BLaER1 treated with 17β-estradiol and CSF1 and Interleukin-3, amounts not matched to agents 10 nM and 100 nM (cell line): ENCODE measurements around the gene TRIM8.
"Not testable (repeated sequence)": the region's sequence is repeated elsewhere in the genome, so short reads cannot be mapped to it uniquely, and the experiment has no call there.

Experiments
- H3K27ac ChIP-seq, 11 experiments: shearing (Covaris generic); formaldehyde crosslinking; 2 replicates each; pipeline ENCODE4 v1.8.1; 2022
- H3K27me3 ChIP-seq, 11 experiments: shearing (Covaris generic); formaldehyde crosslinking; 2 replicates each; pipeline ENCODE4 v1.8.1; 2022
- H3K36me3 ChIP-seq, 11 experiments: shearing (Covaris generic); formaldehyde crosslinking; 2 replicates each; pipeline ENCODE4 v1.8.1; 2022
- H3K4me1 ChIP-seq, 10 experiments: shearing (Covaris generic); formaldehyde crosslinking; 2 replicates each; pipeline ENCODE4 v1.8.1; 2022
- H3K4me2 ChIP-seq, 11 experiments: shearing (Covaris generic); formaldehyde crosslinking; 2 replicates each; pipeline ENCODE4 v1.8.1; 2022
- H3K4me3 ChIP-seq, 10 experiments: shearing (Covaris generic); formaldehyde crosslinking; 2 replicates each; pipeline ENCODE4 v1.8.1; 2022
- H3K9ac ChIP-seq, 11 experiments: shearing (Covaris generic); formaldehyde crosslinking; 2 replicates each; pipeline ENCODE4 v1.8.1; 2022
- H3K9me3 ChIP-seq, 11 experiments: shearing (Covaris generic); formaldehyde crosslinking; replicated peaks in 1 of 11; 2 replicates each; pipeline ENCODE4 v1.8.1; 2022
- H4K20me1 ChIP-seq, 11 experiments: shearing (Covaris generic); formaldehyde crosslinking; 2 replicates each; pipeline ENCODE4 v1.8.1; 2022
- Cebpa-rat ChIP-seq, 11 experiments: shearing (Covaris generic); IDR thresholded peaks; 2 replicates each; pipeline ENCODE4 v1.8.1; 2022

The TRIM8 gene

DNA sequence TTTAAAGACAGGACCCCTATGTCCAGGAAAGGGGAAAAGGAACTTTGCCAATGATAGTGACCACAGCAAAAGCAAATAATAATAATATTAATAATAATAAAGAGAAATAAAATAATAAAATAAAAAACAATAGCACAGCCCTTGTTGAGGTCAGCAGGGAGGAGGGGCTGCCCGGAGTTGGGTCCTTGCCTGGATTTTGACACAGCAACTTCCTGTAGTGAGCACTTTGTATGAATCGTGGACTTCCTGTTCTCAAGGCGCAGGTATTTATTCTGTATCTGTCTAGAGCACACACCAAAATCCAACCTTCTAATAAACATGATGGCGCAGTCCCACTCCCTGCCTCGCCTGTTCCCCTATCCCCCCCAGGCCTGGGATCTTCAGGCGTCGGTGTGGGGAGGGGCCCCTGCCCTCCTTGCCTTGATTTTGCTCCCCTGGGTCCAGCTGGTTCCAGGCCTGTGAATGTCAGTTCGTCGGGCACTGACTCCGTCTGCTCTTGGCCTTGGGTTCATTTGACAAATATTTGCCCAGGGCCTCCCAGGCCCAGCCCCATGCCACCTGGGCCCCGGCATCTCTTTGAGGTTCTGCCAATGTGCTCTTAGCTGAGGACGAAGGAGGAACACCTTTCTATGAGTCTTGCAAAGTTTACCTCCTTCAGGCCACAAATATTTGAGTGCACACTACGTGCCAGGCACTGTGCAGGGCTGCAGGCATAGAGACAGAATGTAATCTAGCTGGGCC, 13.9 kb downstream of the TRIM8 start:
- H3K27ac ChIP-seq: peak overlapping the region in 6 of 11 experiments; percentile 0 to 87 (median 14); a peak in 5 of 22 replicates
- H3K27me3 ChIP-seq: no peaks in the 10 kb centered on the region
- TF ChIP-seq Cebpa-rat (IDR thresholded peaks at IDR 0.05): no peak
- peak overlapping the region in 7 of 11 experiments; percentile 1 to 45 (median 13); a peak in 3 of 22 replicates for H3K9ac ChIP-seq
- peaks cover 55 to 79% (median 77%) of the 10 kb centered on the region in 11 experiments for H4K20me1 ChIP-seq
- H3K9me3 ChIP-seq: no peaks in the 10 kb centered on the region
- peak overlapping the region; percentile 21 to 66 (median 50); a peak in 21 of 22 replicates for H3K4me2 ChIP-seq
- H3K36me3 ChIP-seq: peaks cover 61 to 63% (median 62%) of the 10 kb centered on the region in 11 experiments
- no peak overlapping the region for H3K4me3 ChIP-seq
- peaks cover 68 to 96% (median 83%) of the 10 kb centered on the region in 10 experiments for H3K4me1 ChIP-seq

DNA sequence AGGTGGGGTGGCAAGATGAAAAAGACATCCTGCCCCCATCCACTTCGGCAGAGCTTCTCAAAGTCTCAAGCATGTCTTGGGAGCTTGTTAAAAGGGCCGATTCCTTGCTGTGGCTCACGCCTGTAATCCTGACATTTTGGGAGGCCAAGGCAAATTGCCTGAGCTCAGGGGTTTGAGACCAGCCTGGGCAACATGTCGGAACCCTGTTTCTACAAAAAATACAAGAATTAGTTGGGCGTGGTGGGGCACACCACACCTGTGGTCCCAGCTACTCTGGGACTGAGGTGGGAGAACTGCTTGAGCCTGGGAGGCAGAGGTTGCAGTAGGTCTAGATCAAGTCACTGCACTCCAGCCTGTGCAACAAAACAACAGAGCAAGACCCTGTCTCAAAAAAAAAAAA, 14.5 kb downstream of the TRIM8 start:
- peak overlapping the region; percentile 21 to 66 (median 50); a peak in 16 of 22 replicates for H3K4me2 ChIP-seq

DNA sequence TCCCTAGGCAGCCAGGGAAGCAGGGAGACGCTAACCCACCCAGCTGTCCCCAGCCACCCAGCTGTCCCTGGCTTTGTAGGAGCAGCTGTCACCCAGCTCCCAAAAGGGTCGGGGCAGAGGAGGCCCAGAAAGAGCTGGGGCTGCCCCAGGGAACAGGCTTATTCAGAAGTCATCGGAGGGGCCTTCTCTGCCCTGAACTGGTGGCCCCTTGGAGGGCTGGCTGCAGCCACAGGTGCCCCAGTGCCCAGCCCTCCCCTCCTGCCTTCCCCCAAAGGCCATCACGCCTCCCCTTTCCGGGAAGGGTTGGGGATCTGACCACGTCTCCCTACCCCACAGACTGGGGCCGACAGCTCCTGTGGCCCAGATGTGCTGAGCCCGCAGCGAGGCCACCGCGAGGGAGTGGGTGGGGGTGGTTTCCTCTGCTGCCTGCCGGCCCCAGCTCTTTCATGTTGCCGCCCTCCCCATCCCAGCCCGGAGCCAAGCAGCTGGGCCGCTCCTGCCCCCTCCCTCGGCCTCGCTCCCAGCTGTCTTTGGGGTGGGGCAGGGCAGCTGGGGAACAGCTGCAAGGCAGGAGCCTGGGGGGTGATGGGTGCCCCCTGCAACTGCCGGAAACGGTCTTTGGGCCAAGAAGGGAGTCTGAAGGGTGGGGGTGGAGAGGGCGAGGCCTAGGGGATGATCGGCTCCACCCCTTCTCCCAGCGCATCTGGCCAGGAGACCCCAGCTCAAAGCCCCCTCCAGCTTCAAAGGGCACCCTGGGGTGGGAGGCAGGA, 16.8 kb downstream of the TRIM8 start:
- peaks cover 26 to 50% (median 48%) of the 10 kb centered on the region in 11 experiments for H4K20me1 ChIP-seq
- peak overlapping the region; percentile 80 to 91 (median 86) for H3K4me2 ChIP-seq
- H3K9ac ChIP-seq: peak overlapping the region; percentile 50 to 77 (median 61)
- H3K27me3 ChIP-seq: no peaks in the 10 kb centered on the region
- peaks cover 31 to 34% (median 33%) of the 10 kb centered on the region in 11 experiments for H3K36me3 ChIP-seq
- no peak for TF ChIP-seq Cebpa-rat (IDR thresholded peaks at IDR 0.05)
- H3K4me3 ChIP-seq: peak overlapping the region in 7 of 10 experiments; percentile 10 to 50 (median 29); a peak in 8 of 20 replicates
- peak overlapping the region; percentile 15 to 87 (median 70); a peak in 21 of 22 replicates for H3K27ac ChIP-seq
- H3K9me3 ChIP-seq: no peaks in the 10 kb centered on the region
- peaks cover 73 to 97% (median 85%) of the 10 kb centered on the region in 10 experiments for H3K4me1 ChIP-seq

More for the DNA sequence above, 14.5 kb downstream of the TRIM8 start:
- peaks cover 48 to 73% (median 71%) of the 10 kb centered on the region in 11 experiments for H4K20me1 ChIP-seq
- H3K4me1 ChIP-seq: peaks cover 66 to 96% (median 78%) of the 10 kb centered on the region in 10 experiments
- H3K36me3 ChIP-seq: peaks cover 54 to 56% (median 56%) of the 10 kb centered on the region in 11 experiments
- peak overlapping the region in 2 of 11 experiments; percentile 13 to 45; a peak in 1 of 22 replicates for H3K9ac ChIP-seq
- no peaks in the 10 kb centered on the region for H3K27me3 ChIP-seq
- H3K9me3 ChIP-seq: no peaks in the 10 kb centered on the region
- peak overlapping the region in 2 of 11 experiments; percentile 13 to 87; a peak in 2 of 22 replicates for H3K27ac ChIP-seq
- no peak overlapping the region for H3K4me3 ChIP-seq
- TF ChIP-seq Cebpa-rat (IDR thresholded peaks at IDR 0.05): no peak

DNA sequence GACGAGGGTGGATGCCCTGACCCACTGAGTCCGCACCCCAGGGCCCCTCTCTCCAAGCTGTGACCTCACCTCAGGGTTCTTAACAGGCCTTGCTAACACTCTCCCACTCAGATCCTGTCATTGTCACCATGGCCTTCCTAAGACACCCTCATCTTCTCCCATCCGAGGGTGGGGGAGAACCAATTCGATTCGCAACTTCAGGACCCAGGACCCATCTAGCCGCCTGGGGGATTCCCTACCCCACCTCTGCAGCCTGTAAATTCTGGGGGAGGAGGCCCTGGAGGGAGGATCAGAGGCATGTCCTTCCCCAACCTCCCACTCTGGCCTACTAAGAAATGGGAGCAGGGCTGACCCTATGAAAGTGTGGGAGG, 17.4 kb downstream of the TRIM8 start:
- Histone ChIP-seq H3K36me3 (peaks cover 26 to 28% (median 28%) of the 10 kb centered on the region in 11 experiments), H3K27me3 (no peaks in the 10 kb centered on the region), H3K9me3 (no peaks in the 10 kb centered on the region), H3K9ac (peak overlapping the region; percentile 35 to 70 (median 61); a peak in 17 of 22 replicates), H3K4me3 (peak overlapping the region in 5 of 10 experiments; percentile 16 to 50 (median 29); a peak in 6 of 20 replicates), H4K20me1 (peaks cover 20 to 45% (median 42%) of the 10 kb centered on the region in 11 experiments; a peak in 21 of 22 replicates), H3K27ac (peak overlapping the region in 10 of 11 experiments; percentile 57 to 87 (median 71); a peak in 21 of 22 replicates), H3K4me2 (peak overlapping the region; percentile 80 to 91 (median 86)), H3K4me1 (peaks cover 72 to 96% (median 82%) of the 10 kb centered on the region in 10 experiments)
- TF ChIP-seq Cebpa-rat (IDR thresholded peaks at IDR 0.05): no peak

DNA sequence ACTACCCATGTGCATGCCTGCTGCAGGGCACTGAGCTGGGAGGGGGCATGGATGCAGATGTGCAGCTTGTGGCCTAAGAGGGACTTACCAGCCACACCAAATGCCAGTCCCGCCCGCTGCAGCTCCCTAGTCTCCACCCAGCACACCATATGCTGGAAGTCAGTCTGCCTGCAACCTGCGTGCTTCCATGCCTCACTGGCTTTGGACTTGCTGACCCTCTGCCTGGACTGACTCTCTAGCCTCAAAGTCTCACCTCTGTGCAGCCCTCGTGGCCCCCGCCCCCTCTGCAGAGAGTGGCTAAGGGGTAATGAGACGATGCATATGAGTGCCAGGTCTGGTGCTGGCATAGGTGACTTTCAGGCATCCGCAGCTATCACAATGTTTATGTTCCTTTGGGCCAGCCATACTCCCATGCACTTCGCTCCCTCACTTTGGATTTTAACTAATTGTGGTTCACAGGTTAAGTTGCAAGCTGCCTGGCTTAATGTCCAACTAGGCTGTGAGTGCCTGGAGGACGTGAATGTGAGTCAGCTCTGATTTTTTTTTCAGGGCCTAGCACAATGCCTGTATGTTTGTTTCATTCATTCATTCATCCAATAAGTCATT, 21.7 kb downstream of the TRIM8 start:
- Histone ChIP-seq H3K9ac (no peak overlapping the region), H3K4me2 (peak overlapping the region in 1 of 11 experiments; percentile 24; a peak in 1 of 22 replicates)

DNA sequence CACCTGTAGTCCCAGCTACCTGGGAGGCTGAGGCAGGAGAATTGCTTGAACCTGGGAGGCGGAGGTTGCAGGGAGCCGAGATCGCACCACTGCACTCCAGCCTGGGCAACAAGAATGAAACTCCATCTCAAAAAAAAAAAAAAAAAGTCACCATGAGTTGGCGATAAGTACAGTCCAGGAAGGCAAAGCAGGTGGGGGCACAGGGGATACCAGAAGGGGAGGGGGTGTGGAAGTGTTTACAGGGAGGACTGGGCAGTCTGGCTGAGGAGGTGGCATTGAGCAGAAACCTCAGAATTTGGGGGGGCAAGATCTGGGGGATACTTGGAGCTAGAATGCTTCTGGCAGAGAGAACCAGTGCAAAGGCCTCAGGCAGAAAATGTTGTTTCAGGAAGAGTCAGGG, 23.1 kb downstream of the TRIM8 start:
- not testable (repeated sequence) for H3K4me3 ChIP-seq, H3K27me3 ChIP-seq, H3K36me3 ChIP-seq, H3K9me3 ChIP-seq, H4K20me1 ChIP-seq
- H3K4me1 ChIP-seq: peaks cover 67 to 96% (median 80%) of the 10 kb centered on the region in 10 experiments
- peak overlapping the region; percentile 78 to 99 (median 97); a peak in 18 of 22 replicates for H3K4me2 ChIP-seq
- peak overlapping the region in 7 of 11 experiments; percentile 23 to 56 (median 37); a peak in 6 of 22 replicates for H3K9ac ChIP-seq
- H3K27ac ChIP-seq: peak overlapping the region in 8 of 11 experiments; percentile 5 to 82 (median 46); a peak in 12 of 22 replicates

More for the DNA sequence above, 21.7 kb downstream of the TRIM8 start:
- H3K4me1 ChIP-seq: peaks cover 67 to 96% (median 80%) of the 10 kb centered on the region in 10 experiments
- TF ChIP-seq Cebpa-rat (IDR thresholded peaks at IDR 0.05): no peak
- no peaks in the 10 kb centered on the region for H3K9me3 ChIP-seq
- H3K36me3 ChIP-seq: no peaks in the 10 kb centered on the region
- H3K27me3 ChIP-seq: no peaks in the 10 kb centered on the region
- no peak overlapping the region for H3K4me3 ChIP-seq
- H3K27ac ChIP-seq: no peak overlapping the region
- peaks cover 0 to 2% (median under 1%) of the 10 kb centered on the region in 11 experiments; a peak in 10 of 22 replicates for H4K20me1 ChIP-seq

DNA sequence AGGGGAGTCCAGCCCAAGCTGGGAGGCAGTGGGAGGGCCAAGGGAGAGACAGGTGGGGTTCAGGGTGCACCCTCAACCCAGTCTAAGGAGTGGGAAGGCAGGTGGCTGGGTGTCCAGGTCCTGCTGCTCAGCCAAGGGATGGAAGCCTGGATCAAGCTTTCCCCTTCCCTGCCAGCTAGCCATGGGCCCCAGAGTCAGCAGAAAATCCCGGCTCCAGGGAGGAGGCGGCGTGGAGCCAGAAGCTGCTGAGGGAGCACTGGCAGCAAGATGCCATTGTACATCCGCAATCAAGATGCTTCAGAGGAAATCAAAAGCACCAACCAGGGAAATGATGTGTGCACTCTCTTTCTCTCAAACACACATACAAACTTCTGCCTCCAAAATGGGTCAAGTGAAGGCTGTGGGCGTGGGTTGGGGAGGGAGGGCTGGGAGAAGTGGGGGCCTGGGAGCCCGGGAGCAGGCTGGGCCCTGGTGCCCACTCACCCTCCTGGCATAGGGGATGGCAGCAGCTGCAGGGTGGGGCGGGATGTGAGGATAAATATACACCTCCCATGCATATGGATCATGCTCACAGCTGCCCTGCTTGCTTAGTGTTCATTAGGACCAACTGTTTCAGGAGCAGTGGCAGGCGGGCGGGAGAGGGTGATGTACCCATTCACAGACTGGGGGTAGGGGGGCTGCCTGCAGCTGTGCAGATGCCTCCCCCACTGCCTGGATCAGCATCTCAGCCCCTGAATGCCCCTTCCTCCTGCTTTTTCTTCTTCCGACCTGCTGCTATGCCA, 24.2 kb downstream of the TRIM8 start:
- peaks cover 74 to 98% (median 83%) of the 10 kb centered on the region in 10 experiments for H3K4me1 ChIP-seq
- no peaks in the 10 kb centered on the region for H3K9me3 ChIP-seq
- H3K4me3 ChIP-seq: no peak overlapping the region
- peak overlapping the region in 9 of 11 experiments; percentile 51 to 82 (median 67); a peak in 13 of 22 replicates for H3K27ac ChIP-seq
- no peak for TF ChIP-seq Cebpa-rat (IDR thresholded peaks at IDR 0.05)
- H3K27me3 ChIP-seq: no peaks in the 10 kb centered on the region
- peak overlapping the region in 10 of 11 experiments; percentile 25 to 69 (median 54); a peak in 17 of 22 replicates for H3K9ac ChIP-seq
- H4K20me1 ChIP-seq: no peaks in the 10 kb centered on the region; a peak in 1 of 22 replicates
- H3K36me3 ChIP-seq: no peaks in the 10 kb centered on the region
- peak overlapping the region; percentile 78 to 99 (median 97) for H3K4me2 ChIP-seq
